Measurements from ENCODE around the gene TGFBR3.

Gene TGFBR3

GRCh38 chr1:91826248-91826647 is 59.7 kb downstream of the TGFBR3 start:
- no peak for DNase-seq (ENCODE audit: low read depth)

- DNase-seq (ENCODE audit: low read depth): no peak
These were observed 64.7 kb downstream of the TGFBR3 start for GRCh38 chr1:91821126-91821868.

GRCh38 chr1:91819038-91819788 is 66.7 kb downstream of the TGFBR3 start:
- DNase-seq (ENCODE audit: low read depth): no peak

GRCh38 chr1:91818713-91818975 is 67.3 kb downstream of the TGFBR3 start:
- DNase-seq (ENCODE audit: low read depth): no peak

GRCh38 chr1:91817211-91817905 is 68.6 kb downstream of the TGFBR3 start:
- no peak for DNase-seq (ENCODE audit: low read depth)

GRCh38 chr1:91816031-91816430 is 69.9 kb downstream of the TGFBR3 start:
- DNase-seq (ENCODE audit: low read depth): no peak

GRCh38 chr1:91814448-91814847 is 71.5 kb downstream of the TGFBR3 start:
- DNase-seq (ENCODE audit: low read depth): no peak

GRCh38 chr1:91813813-91814212 is 72.1 kb downstream of the TGFBR3 start:
- no peak for DNase-seq (ENCODE audit: low read depth)

- no peak for DNase-seq (ENCODE audit: low read depth)
These were observed 74.5 kb downstream of the TGFBR3 start for GRCh38 chr1:91811363-91812025.

GRCh38 chr1:91809317-91809716 is 76.6 kb downstream of the TGFBR3 start:
- no peak for DNase-seq (ENCODE audit: low read depth)

- DNase-seq (ENCODE audit: low read depth): no peak
These were observed 77.9 kb downstream of the TGFBR3 start for GRCh38 chr1:91807921-91808620.

GRCh38 chr1:91806769-91807700 is 78.9 kb downstream of the TGFBR3 start:
- no peak for DNase-seq (ENCODE audit: low read depth)

GRCh38 chr1:91806181-91806768 is 79.7 kb downstream of the TGFBR3 start:
- DNase-seq (ENCODE audit: low read depth): no peak

- DNase-seq (ENCODE audit: low read depth): no peak
These were observed 80.6 kb downstream of the TGFBR3 start for GRCh38 chr1:91805311-91805801.

GRCh38 chr1:91804546-91805023 is 81.4 kb downstream of the TGFBR3 start:
- DNase-seq (ENCODE audit: low read depth): peak; percentile 48

- DNase-seq (ENCODE audit: low read depth): peak; percentile 52
These were observed 82.0 kb downstream of the TGFBR3 start for GRCh38 chr1:91803847-91804545.

- no peak for DNase-seq (ENCODE audit: low read depth)
These were observed 82.8 kb downstream of the TGFBR3 start for GRCh38 chr1:91803123-91803522.

GRCh38 chr1:91801496-91802115 is 84.3 kb downstream of the TGFBR3 start:
- no peak for DNase-seq (ENCODE audit: low read depth)

- no peak for DNase-seq (ENCODE audit: low read depth)
These were observed 86.1 kb downstream of the TGFBR3 start for GRCh38 chr1:91799863-91800262.
